HL-60 (cell line): ENCODE results near the gene UIMC1.

Experiments
- CTCF ChIP-seq: IDR thresholded peaks from one replicate; pipeline ENCODE4 v1.5.1; 2011; ENCODE audit warnings: low read length, control low read depth, inconsistent platforms; ENCODE audit not compliant: insufficient read depth
- GABPA ChIP-seq: IDR thresholded peaks from 2 replicates; pipeline ENCODE4 v1.6.1; 2012; ENCODE audit warnings: low read depth
- REST ChIP-seq: IDR thresholded peaks from 2 replicates; pipeline ENCODE4 v1.6.1; 2012; ENCODE audit warnings: low read depth; ENCODE audit not compliant: insufficient replicate concordance

- TF ChIP-seq GABPA (no peak), CTCF (no peak), REST (no peak)
Observed at GRCh38 chr5:176878463-176878862, 128.1 kb downstream of the UIMC1 start.
